OCI-LY7 (cell line): ENCODE measurements around the gene NPM1. TPM values are rescaled to one million over a fixed set of nuclear protein-coding genes. Genes with fewer than 3 reads are reported as not detected.

Experiments
- BruUV-seq: library from RNA; stranded (reverse); fragments of 400-500 nt; replicated peaks from 2 replicates; lab custom pipeline; 2021; lab: Mats Ljungman, UMichigan
- CTCF ChIA-PET: fragments of 300-600 bp; sonication (Branson Sonifier 250); formaldehyde crosslinking; loops from one replicate; lab custom pipeline; 2022; ENCODE audit warnings: antibody characterized with exemption; ENCODE audit not compliant: unreplicated experiment; lab: Charles Lee
- POLR2A ChIA-PET: fragments of 300-600 bp; sonication (Branson Sonifier 250); formaldehyde crosslinking; loops from one replicate; lab custom pipeline; 2022; ENCODE audit warnings: antibody characterized with exemption; lab: Charles Lee
- DNase-seq: peaks from one replicate; pipeline ENCODE4 v3.0.0-alpha.2; 2015; ENCODE audit warnings: low spot score
- H2AFZ ChIP-seq: fragments of 200-600 bp; sonication (generic), shearing (Covaris generic); 2 replicates; pipeline ENCODE4 v1.6.1; 2014; ENCODE audit warnings: mild to moderate bottlenecking, antibody characterized with exemption, low read length, moderate library complexity
- H3K27ac ChIP-seq: fragments of 200-600 bp; sonication (generic); 2 replicates; pipeline ENCODE4 v1.5.1; 2014; ENCODE audit warnings: mixed run types, low read depth, mild to moderate bottlenecking, moderate library complexity, low read length, inconsistent platforms; ENCODE audit not compliant: poor library complexity, severe bottlenecking
- H3K36me3 ChIP-seq: fragments of 200-600 bp; sonication (generic); 2 replicates; pipeline ENCODE4 v1.6.1; 2014; ENCODE audit warnings: mild to moderate bottlenecking, antibody characterized with exemption, low read length, moderate library complexity, mixed read lengths; ENCODE audit not compliant: insufficient read depth
- H3K4me1 ChIP-seq: fragments of 200-600 bp; sonication (generic); 2 replicates; pipeline ENCODE4 v1.5.1; 2014; ENCODE audit warnings: mild to moderate bottlenecking, low read length; ENCODE audit not compliant: insufficient read depth, poor library complexity, severe bottlenecking
- H3K4me2 ChIP-seq: fragments of 200-600 bp; sonication (generic); 2 replicates; pipeline ENCODE4 v1.6.1; 2014; ENCODE audit warnings: mild to moderate bottlenecking, low read length
- H3K4me3 ChIP-seq: fragments of 200-600 bp; sonication (generic); 2 replicates; pipeline ENCODE4 v1.5.1; 2014; ENCODE audit warnings: mild to moderate bottlenecking, low read depth, low read length; ENCODE audit not compliant: poor library complexity, severe bottlenecking
- H3K79me2 ChIP-seq: fragments of 200-600 bp; sonication (generic); 2 replicates; pipeline ENCODE4 v1.6.1; 2016; ENCODE audit warnings: low read depth, mild to moderate bottlenecking, low read length, moderate library complexity, mixed read lengths; ENCODE audit not compliant: insufficient read depth
- H3K9me2 ChIP-seq: fragments of 200-600 bp; sonication (generic); 2 replicates; pipeline ENCODE4 v1.6.1; 2016; ENCODE audit warnings: mild to moderate bottlenecking, low read length, mixed read lengths; ENCODE audit not compliant: insufficient read depth
- H3K9me3 ChIP-seq: fragments of 200-600 bp; sonication (generic); 2 replicates; pipeline ENCODE4 v1.6.1; 2014; ENCODE audit warnings: mild to moderate bottlenecking, mixed run types, low read length, mixed read lengths
- H4K20me1 ChIP-seq: fragments of 200-600 bp; sonication (generic); 2 replicates; pipeline ENCODE4 v1.6.1; 2014; ENCODE audit warnings: mild to moderate bottlenecking, antibody characterized with exemption, low read length, moderate library complexity, mixed read lengths; ENCODE audit not compliant: insufficient read depth
- EZH2phosphoT487 ChIP-seq: fragments of 200-600 bp; sonication (generic); IDR thresholded peaks from 2 replicates; pipeline ENCODE4 v1.6.1; 2018; ENCODE audit warnings: low read depth, borderline replicate concordance, mild to moderate bottlenecking, mixed run types, antibody characterized with exemption, low read length, moderate library complexity, mixed read lengths
- intact Hi-C: fragments of 100-400 bp; cut with micrococcal nuclease; formaldehyde crosslinking; loops from one replicate; pipeline ENCODE4 v1.10.0; 2022; ENCODE audit not compliant: unreplicated experiment
- total RNA-seq, 2 experiments: library from RNA; depleted of rRNA in 1 of 2; stranded (reverse); fragments of >200 nt in 1 of 2; shearing (Covaris generic) in 1 of 2; gene quantifications; 2 replicates each; pipeline ENCODE4 v1.2.3, GENCODE V29; 2014 to 2022
- TF ChIP-seq, protein P1 (sequence below): fragments of 200-600 bp; sonication (generic); conservative IDR thresholded peaks from 2 replicates; pipeline ENCODE4 v1.5.1; 2014; ENCODE audit warnings: mild to moderate bottlenecking, antibody characterized with exemption, low read length, moderate library complexity, mixed read lengths

The NPM1 gene
- total RNA-seq, 2 experiments from 2014 or later: 1,091 to 2,027 TPM

DNA sequence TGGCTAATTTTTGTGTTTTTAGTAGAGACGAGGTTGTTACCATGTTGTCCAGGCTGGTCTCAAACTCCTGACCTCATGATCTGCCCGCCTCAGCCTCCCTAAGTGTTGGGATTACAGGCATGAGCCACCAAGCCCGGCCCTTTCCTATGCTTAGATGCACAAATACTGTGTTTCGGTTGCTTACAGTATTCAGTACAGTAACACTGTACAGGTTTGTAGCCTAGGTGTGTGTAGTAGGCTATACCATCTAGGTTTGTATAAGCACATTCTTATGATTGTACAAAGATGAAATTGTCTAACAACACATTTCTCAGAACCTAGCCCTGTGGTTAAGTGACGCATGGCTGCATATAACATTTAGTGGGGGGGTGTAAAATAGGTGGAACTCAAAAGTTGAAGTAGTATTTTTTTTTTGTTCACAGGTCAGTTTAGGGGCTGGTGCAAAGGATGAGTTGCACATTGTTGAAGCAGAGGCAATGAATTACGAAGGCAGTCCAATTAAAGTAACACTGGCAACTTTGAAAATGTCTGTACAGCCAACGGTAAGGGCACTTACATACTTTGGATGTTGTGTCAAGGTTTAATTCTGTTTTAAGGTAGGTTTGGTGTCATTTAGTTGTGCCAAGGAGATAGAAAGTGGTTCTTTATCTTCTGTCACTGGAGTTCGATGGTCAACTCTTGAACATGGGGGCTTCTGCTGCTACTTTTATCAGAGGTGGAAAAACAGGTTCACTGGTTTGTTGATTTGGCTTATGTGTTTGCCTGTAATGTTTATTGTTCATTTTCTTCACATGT, 3.4 kb downstream of the NPM1 start:
- H2AFZ ChIP-seq: no peak overlapping the region
- peaks cover 84% of the 10 kb centered on the region for H3K36me3 ChIP-seq
- H3K27ac ChIP-seq: no peak overlapping the region
- ChIA-PET CTCF (no interaction called here), POLR2A (no interaction called here)
- intact Hi-C loops: no loop called here
- peak overlapping the region; percentile 99 for H3K4me3 ChIP-seq
- no TSS peak for BruUV-seq
- no peak for DNase-seq
- no peaks in the 10 kb centered on the region for H3K9me2 ChIP-seq
- H4K20me1 ChIP-seq: peaks cover 75% of the 10 kb centered on the region
- TF ChIP-seq, protein P1, sequence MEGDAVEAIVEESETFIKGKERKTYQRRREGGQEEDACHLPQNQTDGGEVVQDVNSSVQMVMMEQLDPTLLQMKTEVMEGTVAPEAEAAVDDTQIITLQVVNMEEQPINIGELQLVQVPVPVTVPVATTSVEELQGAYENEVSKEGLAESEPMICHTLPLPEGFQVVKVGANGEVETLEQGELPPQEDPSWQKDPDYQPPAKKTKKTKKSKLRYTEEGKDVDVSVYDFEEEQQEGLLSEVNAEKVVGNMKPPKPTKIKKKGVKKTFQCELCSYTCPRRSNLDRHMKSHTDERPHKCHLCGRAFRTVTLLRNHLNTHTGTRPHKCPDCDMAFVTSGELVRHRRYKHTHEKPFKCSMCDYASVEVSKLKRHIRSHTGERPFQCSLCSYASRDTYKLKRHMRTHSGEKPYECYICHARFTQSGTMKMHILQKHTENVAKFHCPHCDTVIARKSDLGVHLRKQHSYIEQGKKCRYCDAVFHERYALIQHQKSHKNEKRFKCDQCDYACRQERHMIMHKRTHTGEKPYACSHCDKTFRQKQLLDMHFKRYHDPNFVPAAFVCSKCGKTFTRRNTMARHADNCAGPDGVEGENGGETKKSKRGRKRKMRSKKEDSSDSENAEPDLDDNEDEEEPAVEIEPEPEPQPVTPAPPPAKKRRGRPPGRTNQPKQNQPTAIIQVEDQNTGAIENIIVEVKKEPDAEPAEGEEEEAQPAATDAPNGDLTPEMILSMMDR: no peak
- TF ChIP-seq EZH2phosphoT487: no peak
- H3K4me2 ChIP-seq: peak overlapping the region; percentile 99
- peaks cover 43% of the 10 kb centered on the region for H3K4me1 ChIP-seq
- H3K9me3 ChIP-seq: no peaks in the 10 kb centered on the region
- H3K79me2 ChIP-seq: peaks cover 93% of the 10 kb centered on the region

DNA sequence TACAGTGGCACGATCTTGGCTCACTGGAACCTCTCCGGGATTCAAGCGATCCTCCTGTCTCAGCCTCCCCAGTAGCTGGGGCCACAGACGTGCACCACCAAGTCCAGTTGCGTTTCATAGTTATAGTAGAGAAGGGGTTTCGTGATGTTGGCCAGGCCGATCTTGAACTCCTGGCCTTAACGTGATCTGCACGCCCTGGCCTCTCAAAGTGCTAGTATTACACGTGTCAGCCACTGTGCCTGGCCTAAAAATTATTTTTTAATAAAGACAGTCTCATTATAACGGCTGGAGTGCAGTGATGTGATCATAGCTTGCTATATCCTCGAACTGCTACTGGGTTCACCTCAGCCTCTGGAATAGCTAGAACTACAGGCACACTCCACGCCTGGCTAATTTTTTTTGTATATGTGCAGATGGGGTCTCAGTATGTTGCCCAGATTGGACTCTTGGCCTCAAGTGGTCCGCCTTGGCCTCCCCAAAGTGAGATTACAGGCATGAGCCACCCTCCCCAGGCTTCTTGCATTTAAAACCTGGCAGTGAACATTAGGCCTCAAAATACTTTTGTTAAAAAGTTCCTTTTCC, 4.4 kb downstream of the NPM1 start:
- Histone ChIP-seq H2AFZ (no peak overlapping the region), H3K9me2 (no peaks in the 10 kb centered on the region), H3K4me1 (peaks cover 35% of the 10 kb centered on the region), H3K4me3 (peak overlapping the region; percentile 99), H3K79me2 (peaks cover 95% of the 10 kb centered on the region), H3K9me3 (no peaks in the 10 kb centered on the region), H4K20me1 (peaks cover 85% of the 10 kb centered on the region), H3K36me3 (peaks cover 94% of the 10 kb centered on the region), H3K27ac (peak overlapping the region; percentile 11), H3K4me2 (peak overlapping the region; percentile 99)
- ChIA-PET POLR2A (interaction anchor here (0.6 to 2.0 kb wide), 3 partner anchors 9 to 16 kb away, joined by 3 to 7 read pairs (median 6); no protein-coding TSS in a partner anchor), CTCF (no interaction called here)
- intact Hi-C loops: loop anchor here (2.0 kb wide), 1 partner anchor 15 kb away; no protein-coding TSS in a partner anchor
- TF ChIP-seq, protein P1: no peak
- no peak for TF ChIP-seq EZH2phosphoT487
- DNase-seq: no peak
- no TSS peak for BruUV-seq
